Naive thymus-derived CD4-positive, alpha-beta T cell (primary cell): ENCODE results near the gene SSC5D. TPM values are rescaled to one million over a fixed set of nuclear protein-coding genes. Genes with fewer than 3 reads are reported as not detected.

ENCODE experiments used
- ATAC-seq: fragments of 150-1000 bp; cut with Tn5 transposase; 2 replicates; pipeline ENCODE4 v1.10.0; 2021; ENCODE audit warnings: mild to moderate bottlenecking, moderate library complexity
- CTCF ChIA-PET: fragments of 350-600 bp; sonication (Branson Sonifier 250); formaldehyde crosslinking; loops from one replicate; lab custom pipeline; 2021; ENCODE audit warnings: antibody characterized with exemption; lab: Charles Lee
- POLR2A ChIA-PET: fragments of 350-600 bp; sonication (Branson Sonifier 250); formaldehyde crosslinking; loops from one replicate; lab custom pipeline; 2021; ENCODE audit warnings: antibody characterized with exemption, inconsistent platforms; lab: Charles Lee
- DNase-seq, 9 donors: peaks; one replicate each; pipeline versions ENCODE4 v3.0.0 to v3.0.0-alpha.2; 2020 to 2022; ENCODE audit warnings: mixed read lengths in 1 of 9
- H3K27ac ChIP-seq: one replicate; pipeline ENCODE4 v1.7.0; 2013; ENCODE audit warnings: mild to moderate bottlenecking, low read depth, low read length, moderate library complexity
- H3K27me3 ChIP-seq, 2 donors: one replicate each; pipeline ENCODE4 v1.7.0; 2013; ENCODE audit warnings: low read length in 2 of 2, mild to moderate bottlenecking in 2 of 2, moderate library complexity in 2 of 2; ENCODE audit not compliant: control insufficient read depth in 2 of 2, insufficient read depth in 2 of 2
- H3K36me3 ChIP-seq, 3 experiments: 1 replicate in 2 of 3; 2 replicates in 1 of 3; pipeline ENCODE4 v1.7.0; 2013; ENCODE audit warnings: low read length in 3 of 3, mild to moderate bottlenecking in 3 of 3, moderate library complexity in 1 of 3; ENCODE audit not compliant: insufficient read depth in 3 of 3, control insufficient read depth in 2 of 3
- H3K4me1 ChIP-seq, 2 donors: one replicate each; pipeline ENCODE4 v1.7.0; 2013; ENCODE audit warnings: low read length in 2 of 2, mild to moderate bottlenecking in 2 of 2, moderate library complexity in 1 of 2; ENCODE audit not compliant: control insufficient read depth in 2 of 2, insufficient read depth in 2 of 2
- H3K4me3 ChIP-seq: 2 replicates; pipeline ENCODE4 v1.7.0; 2013; ENCODE audit warnings: mild to moderate bottlenecking, low read length
- H3K9me3 ChIP-seq, 3 experiments: 1 replicate in 2 of 3; 2 replicates in 1 of 3; pipeline ENCODE4 v1.7.0; 2013; ENCODE audit warnings: low read length in 3 of 3; ENCODE audit not compliant: control insufficient read depth in 2 of 3
- H3K27ac Mint-ChIP-seq, 9 donors: one replicate each; pipeline ENCODE4 v1.8.0; 2020 to 2022; ENCODE audit warnings: mixed read lengths in 9 of 9, mild to moderate bottlenecking in 8 of 9, moderate library complexity in 5 of 9, inconsistent platforms in 2 of 9
- H3K27me3 Mint-ChIP-seq, 5 donors: one replicate each; pipeline ENCODE4 v1.8.0; 2021 to 2022; ENCODE audit warnings: mixed read lengths in 5 of 5, mild to moderate bottlenecking in 1 of 5
- H3K36me3 Mint-ChIP-seq, 5 donors: one replicate each; pipeline ENCODE4 v1.8.0; 2020 to 2022; ENCODE audit warnings: mixed read lengths in 5 of 5, mild to moderate bottlenecking in 3 of 5, inconsistent platforms in 1 of 5
- H3K4me1 Mint-ChIP-seq, 7 donors: one replicate each; pipeline ENCODE4 v1.8.0; 2020 to 2022; ENCODE audit warnings: mixed read lengths in 7 of 7, mild to moderate bottlenecking in 3 of 7, inconsistent platforms in 1 of 7
- H3K4me3 Mint-ChIP-seq, 10 donors: one replicate each; pipeline ENCODE4 v1.8.0; 2020 to 2022; ENCODE audit warnings: mild to moderate bottlenecking in 10 of 10, mixed read lengths in 10 of 10, moderate library complexity in 6 of 10, inconsistent platforms in 2 of 10
- H3K9me3 Mint-ChIP-seq, 11 donors: one replicate each; pipeline ENCODE4 v1.8.0; 2020 to 2022; ENCODE audit warnings: mixed read lengths in 11 of 11, mild to moderate bottlenecking in 4 of 11, inconsistent platforms in 1 of 11, moderate library complexity in 1 of 11
- intact Hi-C, 2 donors: fragments of 100-400 bp; cut with micrococcal nuclease; formaldehyde crosslinking; loops; one replicate each; pipeline ENCODE4 v1.15.1; 2023
- polyA plus RNA-seq, 2 donors: library from polyadenylated mRNA; unstranded; fragments of 300-500 nt; fragmentation: Illumina TruSeq; gene quantifications; one replicate each; pipeline ENCODE4 v1.2.3, GENCODE V29; 2021
- total RNA-seq, 6 experiments: library from RNA in 5 of 6; stranded (reverse) in 5 of 6; gene quantifications; 1 replicate in 5 of 6; 2 replicates in 1 of 6; pipeline ENCODE4 v1.2.3 and lab custom pipeline; 2021 to 2026

SSC5D gene
- total and polyA plus RNA-seq, 7 experiments from 2014 or later, result 0.21 to 0.48 (median 0.35) TPM; not detected in 2

GRCh38 chr19:55567708-55568328, 79.6 kb downstream of the SSC5D start:
- H3K27ac Mint-ChIP-seq, result no peak overlapping the region

More at GRCh38 chr19:55567708-55568328, 79.6 kb downstream of the SSC5D start:
- Mint-ChIP-seq H3K9me3 (peaks cover 0 to 2% (median 0%) of the 10 kb centered on the region in 11 donors), H3K4me1 (no peaks in the 10 kb centered on the region), H3K27me3 (peaks cover 0 to 20% (median 6%) of the 10 kb centered on the region in 5 donors), H3K36me3 (peaks cover 0 to 4% (median 0%) of the 10 kb centered on the region in 5 donors), H3K4me3 (no peak overlapping the region)
- ChIA-PET POLR2A (no interaction called here), CTCF (no interaction called here)
- no peak overlapping the region for H3K27ac ChIP-seq
- intact Hi-C loops, result no loop called here
- no peak overlapping the region for H3K4me3 ChIP-seq
- DNase-seq, result no peak
- ATAC-seq, result no peak
- H3K36me3 ChIP-seq, result no peaks in the 10 kb centered on the region
- H3K27me3 ChIP-seq, result no peaks in the 10 kb centered on the region
- no peaks in the 10 kb centered on the region for H3K4me1 ChIP-seq
- no peaks in the 10 kb centered on the region for H3K9me3 ChIP-seq

Other genes with a start within 250 kb of the SSC5D start
- gene PPP6R1, start 229.4 kb upstream of the SSC5D start, total RNA-seq, result 100 to 1,000 TPM; 151 to 223 (median 168) TPM
- gene PPP6R1, start 229.4 kb upstream of the SSC5D start, polyA plus RNA-seq, result 100 to 1,000 TPM in 1 of 2 donors, 10 to 100 TPM in 1; 39.3 to 103 TPM
- gene HSPBP1, start 208.3 kb upstream of the SSC5D start, total RNA-seq, result 10 to 100 TPM; 15.0 to 30.0 (median 16.0) TPM
- gene HSPBP1, start 208.3 kb upstream of the SSC5D start, polyA plus RNA-seq, result 10 to 100 TPM; 35.4 to 44.7 TPM
- 1 to 10 TPM in 3 of 5 experiments, under 1 TPM in 2; 0.41 to 6.3 (median 3.4) TPM for gene BRSK1, start 204.4 kb upstream of the SSC5D start, total RNA-seq
- not detected for gene BRSK1, start 204.4 kb upstream of the SSC5D start, polyA plus RNA-seq
- 10 to 100 TPM in 1 of 5 experiments, under 1 TPM in 3, not detected in 1; 0.44 to 10.3 (median 0.71) TPM for gene TMEM150B, start 163.1 kb upstream of the SSC5D start, total RNA-seq
- not detected for gene TMEM150B, start 163.1 kb upstream of the SSC5D start, polyA plus RNA-seq
- 10 to 100 TPM; 21.8 to 63.3 (median 27.2) TPM for gene KMT5C, start 148.6 kb upstream of the SSC5D start, total RNA-seq
- gene KMT5C, start 148.6 kb upstream of the SSC5D start, polyA plus RNA-seq, result 1 to 10 TPM in 1 of 2 donors, under 1 TPM in 1; 0.84 to 2.9 TPM
- gene COX6B2, start 133.7 kb upstream of the SSC5D start, total RNA-seq, result under 1 TPM in 2 of 5 experiments, not detected in 3; 0.37 to 0.49 TPM
- gene COX6B2, start 133.7 kb upstream of the SSC5D start, polyA plus RNA-seq, result not detected
- gene GARIN5B, start 125.2 kb upstream of the SSC5D start, total RNA-seq, result not detected
- not detected for gene GARIN5B, start 125.2 kb upstream of the SSC5D start, polyA plus RNA-seq
- under 1 TPM in 2 of 5 experiments, not detected in 3; 0.58 to 0.69 TPM for gene IL11, start 118.0 kb upstream of the SSC5D start, total RNA-seq
- not detected for gene IL11, start 118.0 kb upstream of the SSC5D start, polyA plus RNA-seq
- gene TMEM190, start 111.6 kb upstream of the SSC5D start, total RNA-seq, result not detected
- gene TMEM190, start 111.6 kb upstream of the SSC5D start, polyA plus RNA-seq, result not detected
- gene TMEM238, start 104.1 kb upstream of the SSC5D start, total RNA-seq, result 10 to 100 TPM in 3 of 5 experiments, 1 to 10 TPM in 2; 9.3 to 15.7 (median 13.6) TPM
- under 1 TPM; 0.33 to 0.71 TPM for gene TMEM238, start 104.1 kb upstream of the SSC5D start, polyA plus RNA-seq
- gene RPL28, start 102.5 kb upstream of the SSC5D start, total RNA-seq, result 1,000 to 10,000 TPM; 2,549 to 3,799 (median 3,242) TPM
- gene RPL28, start 102.5 kb upstream of the SSC5D start, polyA plus RNA-seq, result 1,000 to 10,000 TPM in 1 of 2 donors, 100 to 1,000 TPM in 1; 740 to 1,050 TPM
- gene UBE2S, start 80.6 kb upstream of the SSC5D start, total RNA-seq, result 100 to 1,000 TPM in 1 of 5 experiments, 10 to 100 TPM in 4; 15.3 to 141 (median 44.1) TPM
- gene UBE2S, start 80.6 kb upstream of the SSC5D start, polyA plus RNA-seq, result 10 to 100 TPM; 15.8 to 20.4 TPM
- not detected for gene SHISA7, start 45.1 kb upstream of the SSC5D start, total RNA-seq
- gene SHISA7, start 45.1 kb upstream of the SSC5D start, polyA plus RNA-seq, result not detected
- 10 to 100 TPM in 3 of 5 experiments, 1 to 10 TPM in 2; 5.1 to 20.1 (median 11.3) TPM for gene ISOC2, start 26.8 kb upstream of the SSC5D start, total RNA-seq
- 10 to 100 TPM; 25.9 to 31.2 TPM for gene ISOC2, start 26.8 kb upstream of the SSC5D start, polyA plus RNA-seq
- not detected for gene C19orf85, start 23.7 kb upstream of the SSC5D start, total RNA-seq
- not detected for gene C19orf85, start 23.7 kb upstream of the SSC5D start, polyA plus RNA-seq
- gene ZNF628, start 11.8 kb upstream of the SSC5D start, total RNA-seq, result 10 to 100 TPM in 2 of 5 experiments, 1 to 10 TPM in 3; 6.6 to 27.2 (median 9.0) TPM
- 1 to 10 TPM in 1 of 2 donors, under 1 TPM in 1; 0.07 to 1.6 TPM for gene ZNF628, start 11.8 kb upstream of the SSC5D start, polyA plus RNA-seq
- gene NAT14, start 3.2 kb upstream of the SSC5D start, total RNA-seq, result 10 to 100 TPM in 1 of 5 experiments, 1 to 10 TPM in 4; 2.7 to 12.8 (median 7.5) TPM
- gene NAT14, start 3.2 kb upstream of the SSC5D start, polyA plus RNA-seq, result 1 to 10 TPM; 1.7 to 3.3 TPM
- not detected for gene SBK2, start 48.7 kb downstream of the SSC5D start, total RNA-seq
- gene SBK2, start 48.7 kb downstream of the SSC5D start, polyA plus RNA-seq, result not detected
- gene SBK3, start 57.1 kb downstream of the SSC5D start, total RNA-seq, result not detected
- not detected for gene SBK3, start 57.1 kb downstream of the SSC5D start, polyA plus RNA-seq
- gene ZNF579, start 92.4 kb downstream of the SSC5D start, total RNA-seq, result 10 to 100 TPM in 1 of 5 experiments, 1 to 10 TPM in 4; 6.1 to 11.0 (median 7.8) TPM
- 1 to 10 TPM in 1 of 2 donors, under 1 TPM in 1; 0.50 to 2.2 TPM for gene ZNF579, start 92.4 kb downstream of the SSC5D start, polyA plus RNA-seq
- gene FIZ1, start 111.1 kb downstream of the SSC5D start, total RNA-seq, result 10 to 100 TPM in 4 of 5 experiments, 1 to 10 TPM in 1; 9.4 to 32.0 (median 16.1) TPM
- gene FIZ1, start 111.1 kb downstream of the SSC5D start, polyA plus RNA-seq, result 1 to 10 TPM; 3.3 to 6.5 TPM
- 10 to 100 TPM; 13.3 to 32.1 (median 24.7) TPM for gene ZNF524, start 111.9 kb downstream of the SSC5D start, total RNA-seq
- 10 to 100 TPM; 41.2 to 50.5 TPM for gene ZNF524, start 111.9 kb downstream of the SSC5D start, polyA plus RNA-seq
- gene ZNF865, start 117.2 kb downstream of the SSC5D start, total RNA-seq, result 10 to 100 TPM; 13.8 to 22.7 (median 15.3) TPM
- under 1 TPM; 0.06 to 0.24 TPM for gene ZNF865, start 117.2 kb downstream of the SSC5D start, polyA plus RNA-seq
- 10 to 100 TPM in 2 of 5 experiments, 1 to 10 TPM in 3; 5.1 to 17.1 (median 9.0) TPM for gene ZNF784, start 136.1 kb downstream of the SSC5D start, total RNA-seq
- gene ZNF784, start 136.1 kb downstream of the SSC5D start, polyA plus RNA-seq, result 1 to 10 TPM in 1 of 2 donors, under 1 TPM in 1; 0.65 to 2.0 TPM
- 100 to 1,000 TPM in 2 of 5 experiments, 10 to 100 TPM in 3; 45.2 to 109 (median 65.3) TPM for gene ZNF580, start 152.6 kb downstream of the SSC5D start, total RNA-seq
- gene ZNF580, start 152.6 kb downstream of the SSC5D start, polyA plus RNA-seq, result 10 to 100 TPM; 14.6 to 20.4 TPM
- gene ZNF581, start 155.2 kb downstream of the SSC5D start, total RNA-seq, result 10 to 100 TPM; 27.0 to 35.8 (median 32.1) TPM
- gene ZNF581, start 155.2 kb downstream of the SSC5D start, polyA plus RNA-seq, result 10 to 100 TPM; 36.7 to 39.5 TPM
- gene CCDC106, start 159.8 kb downstream of the SSC5D start, total RNA-seq, result 1 to 10 TPM; 3.4 to 9.6 (median 4.0) TPM
- gene CCDC106, start 159.8 kb downstream of the SSC5D start, polyA plus RNA-seq, result 1 to 10 TPM; 2.1 to 2.7 TPM
- gene U2AF2, start 166.6 kb downstream of the SSC5D start, total RNA-seq, result 100 to 1,000 TPM; 253 to 284 (median 266) TPM
- gene U2AF2, start 166.6 kb downstream of the SSC5D start, polyA plus RNA-seq, result 1 to 10 TPM; 5.7 to 9.8 TPM
- 10 to 100 TPM; 45.2 to 67.1 (median 52.2) TPM for gene EPN1, start 186.8 kb downstream of the SSC5D start, total RNA-seq
- gene EPN1, start 186.8 kb downstream of the SSC5D start, polyA plus RNA-seq, result 10 to 100 TPM in 1 of 2 donors, 1 to 10 TPM in 1; 9.2 to 20.4 TPM
- gene NLRP9, start 250.0 kb downstream of the SSC5D start, total RNA-seq, result not detected
- gene NLRP9, start 250.0 kb downstream of the SSC5D start, polyA plus RNA-seq, result not detected